ENCODE results near the gene CYP24A1. TPM values are rescaled to one million over a fixed set of nuclear protein-coding genes. Genes with fewer than 3 reads are reported as not detected.
A peak's percentile ranks its signal among the peaks of the same experiment; 100 is the strongest.

The CYP24A1 gene
- total RNA-seq, 2 donors from 2014 or later = 1.9 TPM; not detected in 1

DNA sequence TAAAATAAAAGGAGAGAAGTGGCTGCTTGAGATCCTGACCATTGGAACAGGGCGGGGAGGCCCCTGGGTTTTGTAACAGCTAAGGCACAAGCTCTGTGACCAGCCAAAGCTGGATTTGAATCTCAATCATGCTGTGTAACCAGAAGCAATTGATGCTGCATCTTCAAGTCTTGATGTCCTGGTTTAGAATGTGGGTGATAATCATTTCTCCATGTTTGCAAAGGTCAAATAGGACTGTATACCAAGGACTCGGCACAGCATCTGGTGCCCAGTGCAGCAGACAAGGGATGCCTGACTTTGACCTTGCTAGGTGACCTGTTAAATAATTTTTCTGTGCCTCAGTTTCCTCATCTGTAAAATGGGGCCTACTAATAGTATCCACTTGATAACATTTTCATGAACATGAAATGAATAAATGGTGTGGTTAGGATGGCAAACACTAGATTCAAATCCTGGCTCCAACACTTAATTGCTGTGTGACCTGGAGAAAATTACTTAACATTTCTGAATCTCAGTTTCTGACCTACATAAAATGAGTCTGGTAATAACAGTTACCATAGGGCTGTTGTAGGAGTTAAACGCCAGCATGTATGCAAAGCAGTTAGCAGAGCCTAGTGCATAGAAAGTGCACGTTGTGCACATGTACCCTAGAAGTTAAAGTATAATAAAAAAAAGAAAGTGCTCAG lies 57.1 kb downstream of the CYP24A1 start:
- TF ChIP-seq, protein P1, sequence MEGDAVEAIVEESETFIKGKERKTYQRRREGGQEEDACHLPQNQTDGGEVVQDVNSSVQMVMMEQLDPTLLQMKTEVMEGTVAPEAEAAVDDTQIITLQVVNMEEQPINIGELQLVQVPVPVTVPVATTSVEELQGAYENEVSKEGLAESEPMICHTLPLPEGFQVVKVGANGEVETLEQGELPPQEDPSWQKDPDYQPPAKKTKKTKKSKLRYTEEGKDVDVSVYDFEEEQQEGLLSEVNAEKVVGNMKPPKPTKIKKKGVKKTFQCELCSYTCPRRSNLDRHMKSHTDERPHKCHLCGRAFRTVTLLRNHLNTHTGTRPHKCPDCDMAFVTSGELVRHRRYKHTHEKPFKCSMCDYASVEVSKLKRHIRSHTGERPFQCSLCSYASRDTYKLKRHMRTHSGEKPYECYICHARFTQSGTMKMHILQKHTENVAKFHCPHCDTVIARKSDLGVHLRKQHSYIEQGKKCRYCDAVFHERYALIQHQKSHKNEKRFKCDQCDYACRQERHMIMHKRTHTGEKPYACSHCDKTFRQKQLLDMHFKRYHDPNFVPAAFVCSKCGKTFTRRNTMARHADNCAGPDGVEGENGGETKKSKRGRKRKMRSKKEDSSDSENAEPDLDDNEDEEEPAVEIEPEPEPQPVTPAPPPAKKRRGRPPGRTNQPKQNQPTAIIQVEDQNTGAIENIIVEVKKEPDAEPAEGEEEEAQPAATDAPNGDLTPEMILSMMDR (IDR thresholded peaks at IDR 0.05) = no peak
- no peak for TF ChIP-seq POLR2AphosphoS5 (IDR thresholded peaks at IDR 0.05)
- TF ChIP-seq POLR2A (IDR thresholded peaks at IDR 0.05) = no peak
- no peaks in the 10 kb centered on the region for H3K36me3 ChIP-seq
- no peaks in the 10 kb centered on the region for H3K27me3 ChIP-seq (replicated peaks; ENCODE audit: insufficient read depth)
- H3K4me1 ChIP-seq (replicated peaks) = no peaks in the 10 kb centered on the region
- WGBS = 93% methylated on average over 4 of the region's 4 CpGs
- H3K4me3 ChIP-seq = no peak overlapping the region
- H3K27ac ChIP-seq = no peak overlapping the region
- intact Hi-C loops (cut with DNase I) = no loop called here
- no peak for DNase-seq (ENCODE audit: low spot score)
- H3K9me3 ChIP-seq = no peaks in the 10 kb centered on the region

DNA sequence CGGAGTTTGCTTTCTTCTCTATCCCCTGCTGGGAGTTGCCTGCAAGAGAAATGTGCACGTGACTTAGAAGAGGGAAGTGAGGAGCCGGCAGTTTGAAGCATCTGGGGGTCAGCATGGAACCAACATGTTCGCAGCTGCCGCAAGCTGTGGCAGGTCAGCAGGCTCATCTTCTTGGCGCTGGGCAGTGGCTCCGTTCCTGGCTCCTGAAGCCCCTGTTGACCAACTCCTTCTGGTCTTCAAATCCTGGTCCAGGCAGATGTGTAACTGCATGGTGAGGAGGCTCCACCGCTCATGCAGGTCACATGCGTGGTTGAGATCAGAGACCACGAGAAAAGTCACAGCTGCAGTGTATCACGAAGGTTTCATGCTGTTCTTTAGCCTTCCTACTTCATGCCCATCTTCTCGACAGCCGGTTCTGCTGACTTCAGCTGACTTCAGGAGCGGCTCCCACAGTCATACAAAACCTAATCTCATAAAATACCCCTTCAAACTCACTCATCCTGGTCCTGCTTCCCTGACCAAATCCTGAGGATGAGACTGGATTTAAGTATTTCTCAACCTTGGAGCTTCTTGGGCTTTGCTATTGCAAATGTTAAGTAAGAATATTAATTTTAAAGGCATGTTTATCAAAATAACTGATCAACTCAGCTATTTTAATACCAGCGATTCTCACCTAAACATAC lies 58.5 kb downstream of the CYP24A1 start:
- Histone ChIP-seq H3K36me3 (no peaks in the 10 kb centered on the region), H3K4me3 (no peak overlapping the region), H3K9me3 (no peaks in the 10 kb centered on the region), H3K27me3 (replicated peaks; ENCODE audit: insufficient read depth) (no peaks in the 10 kb centered on the region), H3K4me1 (replicated peaks) (no peaks in the 10 kb centered on the region), H3K27ac (no peak overlapping the region)
- WGBS = 69% methylated on average over 15 of the region's 15 CpGs
- no peak for TF ChIP-seq POLR2A (IDR thresholded peaks at IDR 0.05)
- no peak for TF ChIP-seq POLR2AphosphoS5 (IDR thresholded peaks at IDR 0.05)
- TF ChIP-seq, protein P1 (IDR thresholded peaks at IDR 0.05) = no peak
- intact Hi-C loops (cut with DNase I) = no loop called here
- DNase-seq (ENCODE audit: low spot score) = no peak

DNA sequence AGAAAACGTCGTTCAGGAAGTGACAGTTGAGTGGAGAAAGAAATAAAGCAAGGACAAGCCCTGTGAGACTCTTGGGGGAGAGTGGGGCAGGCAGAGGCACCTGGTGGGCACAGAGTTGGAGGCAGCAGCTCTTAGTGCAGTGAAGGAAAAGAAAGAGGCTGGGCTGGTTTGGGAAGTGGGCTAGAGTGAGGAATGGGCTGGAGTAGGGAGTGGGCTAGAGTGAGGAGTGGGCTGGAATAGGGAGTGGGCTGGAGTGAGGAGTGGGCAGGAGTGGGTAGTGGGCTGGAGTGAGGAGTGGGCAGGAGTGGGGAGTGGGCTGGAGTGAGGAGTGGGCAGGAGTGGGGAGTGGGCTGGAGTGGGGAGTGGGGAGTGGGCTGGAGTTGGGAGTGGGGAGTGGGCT lies 59.7 kb downstream of the CYP24A1 start:
- no peak for DNase-seq (ENCODE audit: low spot score)
- Histone ChIP-seq H3K4me1 (replicated peaks) (no peaks in the 10 kb centered on the region), H3K4me3 (no peak overlapping the region), H3K27me3 (replicated peaks; ENCODE audit: insufficient read depth) (no peaks in the 10 kb centered on the region), H3K9me3 (no peaks in the 10 kb centered on the region), H3K27ac (no peak overlapping the region), H3K36me3 (no peaks in the 10 kb centered on the region)
- WGBS = 66% methylated on average over 2 of the region's 2 CpGs
- no peak for TF ChIP-seq POLR2AphosphoS5 (IDR thresholded peaks at IDR 0.05)
- intact Hi-C loops (cut with DNase I) = no loop called here

DNA sequence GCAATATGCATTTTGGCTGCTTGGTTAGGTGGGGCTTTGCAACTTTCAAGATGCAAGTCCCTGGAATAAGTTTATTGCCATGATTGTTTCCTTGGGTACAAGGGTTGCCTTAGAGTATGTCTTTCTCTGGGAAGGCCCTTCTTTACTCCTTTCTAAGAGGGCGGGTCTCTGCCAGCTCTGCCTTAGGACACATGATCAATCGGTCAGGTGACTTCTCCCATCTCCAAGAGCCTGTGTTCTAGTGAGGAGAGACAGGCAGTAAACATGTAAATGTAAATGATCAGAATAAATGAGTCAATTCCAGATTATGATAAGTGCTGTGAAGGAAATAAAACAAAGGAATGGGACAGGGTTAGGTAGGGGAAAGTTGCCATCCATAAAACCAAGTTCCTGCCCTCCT lies 60.2 kb downstream of the CYP24A1 start:
- Histone ChIP-seq H3K36me3 (no peaks in the 10 kb centered on the region), H3K27ac (no peak overlapping the region), H3K4me1 (replicated peaks) (no peaks in the 10 kb centered on the region), H3K4me3 (no peak overlapping the region), H3K27me3 (replicated peaks; ENCODE audit: insufficient read depth) (no peaks in the 10 kb centered on the region), H3K9me3 (no peaks in the 10 kb centered on the region)
- intact Hi-C loops (cut with DNase I) = no loop called here
- TF ChIP-seq POLR2A (IDR thresholded peaks at IDR 0.05) (no peak), POLR2AphosphoS5 (IDR thresholded peaks at IDR 0.05) (no peak)
- no peak for DNase-seq (ENCODE audit: low spot score)
- WGBS = 92% methylated on average over 2 of the region's 2 CpGs

DNA sequence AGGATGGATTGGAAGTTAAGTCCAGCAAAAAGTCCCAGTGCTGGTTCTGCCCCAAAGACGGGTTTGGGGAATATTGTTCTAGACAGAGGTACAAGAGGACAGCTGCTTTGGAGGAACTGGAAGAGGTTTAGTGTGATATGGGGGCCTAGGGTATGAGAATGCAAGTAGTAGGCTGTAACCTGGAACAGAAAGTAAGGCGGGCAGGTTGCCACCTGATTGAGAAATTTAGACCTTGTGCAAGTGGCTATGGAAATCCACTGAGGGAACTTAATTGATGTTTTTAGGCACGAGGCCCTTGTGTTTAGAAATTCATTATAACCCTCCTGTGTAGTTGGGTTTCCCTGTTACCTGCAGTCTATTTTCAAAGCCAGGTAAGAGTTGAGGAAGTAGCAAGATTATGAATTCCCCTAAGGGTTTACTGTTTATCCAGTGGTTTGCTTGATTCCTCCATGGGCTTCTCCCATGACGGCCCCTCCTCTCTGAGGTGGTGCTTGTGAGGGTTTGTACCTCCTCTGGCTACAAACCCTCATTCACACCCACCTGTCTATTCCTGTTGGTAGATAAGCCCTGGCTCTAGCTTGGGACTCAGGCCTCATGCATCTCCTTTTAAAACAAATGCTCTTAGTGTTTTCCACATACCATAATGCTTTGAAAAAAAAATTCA lies 61.4 kb downstream of the CYP24A1 start:
- Histone ChIP-seq H3K4me3 (no peak overlapping the region), H3K9me3 (no peaks in the 10 kb centered on the region), H3K27me3 (replicated peaks; ENCODE audit: insufficient read depth) (no peaks in the 10 kb centered on the region), H3K36me3 (no peaks in the 10 kb centered on the region), H3K4me1 (replicated peaks) (no peaks in the 10 kb centered on the region), H3K27ac (no peak overlapping the region)
- TF ChIP-seq, protein P1 (IDR thresholded peaks at IDR 0.05) = no peak
- TF ChIP-seq POLR2AphosphoS5 (IDR thresholded peaks at IDR 0.05) (no peak), POLR2A (IDR thresholded peaks at IDR 0.05) (no peak)
- peak; percentile 43 for DNase-seq (ENCODE audit: low spot score)
- intact Hi-C loops (cut with DNase I) = no loop called here
- 85% methylated on average over 4 of the region's 4 CpGs for WGBS

Measured in prostate gland (tissue), 2 donors.